Kasumi-1 (cell line): Measurements from ENCODE around the gene DCAF12.
"Not testable (repeated sequence)": the region's sequence is repeated elsewhere in the genome, so short reads cannot be mapped to it uniquely, and the experiment has no call there.

Experiments used
- DNase-seq, 2 experiments: peaks; one replicate each; lab custom pipeline; 2025; lab: John Stamatoyannopoulos, UW

The DCAF12 gene

DNA sequence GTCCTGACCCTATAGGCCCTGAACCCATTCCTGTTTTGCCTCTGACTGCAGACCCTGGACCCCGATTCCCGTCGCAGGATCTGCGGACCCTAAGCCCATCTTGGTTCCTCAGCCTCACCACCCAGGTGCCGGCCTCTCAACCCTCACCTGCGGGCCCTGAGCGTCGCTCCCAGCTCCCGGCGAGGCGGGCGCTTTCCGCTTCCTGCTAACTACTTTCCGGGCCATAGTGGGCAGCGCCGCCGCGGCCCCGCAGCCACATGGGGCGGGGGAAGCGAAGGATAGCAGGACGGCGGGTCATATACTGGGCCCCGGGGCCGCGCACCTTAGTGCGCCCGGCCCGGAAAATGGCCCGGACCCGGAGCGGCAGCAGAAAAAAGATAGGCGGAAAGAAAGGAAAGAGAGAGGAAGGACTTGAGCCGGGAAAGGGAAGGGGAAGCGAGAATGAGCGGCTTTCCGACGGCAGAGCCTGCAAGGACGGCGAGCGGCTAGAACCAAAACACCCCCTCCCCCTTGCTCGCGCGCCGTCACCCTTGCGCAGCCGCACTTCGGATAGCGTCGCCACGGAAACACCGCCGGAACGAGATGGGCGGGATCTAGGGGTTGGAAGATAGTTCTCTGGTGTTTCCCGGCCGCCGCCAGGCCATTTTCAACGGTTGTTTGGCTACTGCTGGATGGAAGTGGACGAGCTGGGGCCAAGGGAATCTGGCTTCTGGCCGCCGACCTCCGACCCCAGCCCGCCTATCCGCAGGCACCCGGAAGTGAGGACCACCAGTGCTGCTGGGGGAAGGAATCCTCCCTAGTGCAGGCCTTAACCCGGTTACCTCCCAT lies at the start of gene DCAF12:
TSS of gene DCAF12 (minus strand) at position 492 of the 828 bp plus-strand sequence. CDS start at position 225, 267 bp downstream.
- DNase-seq, result peak; percentile 92 to 94

DNA sequence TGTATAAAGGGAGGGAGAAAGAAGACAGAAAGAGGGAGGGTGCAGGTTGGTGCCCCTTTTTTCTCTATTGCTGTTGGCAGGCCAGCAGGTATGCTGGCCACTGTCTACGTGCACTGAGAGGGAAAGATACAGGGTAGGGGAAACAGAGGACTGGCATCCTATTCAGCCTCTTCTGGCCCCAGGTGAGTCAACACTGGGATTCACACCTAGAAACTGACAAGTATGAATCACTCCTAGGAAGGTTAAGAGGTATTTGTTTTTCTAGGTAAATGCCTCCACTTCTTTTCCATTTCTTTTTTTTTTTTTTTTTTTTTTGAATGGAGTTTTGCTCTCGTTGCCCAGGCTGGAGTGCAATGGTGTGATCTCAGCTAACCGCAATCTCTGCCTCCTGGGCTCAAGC lies 49.6 kb upstream of the DCAF12 start:
- DNase-seq, result no peak

DNA sequence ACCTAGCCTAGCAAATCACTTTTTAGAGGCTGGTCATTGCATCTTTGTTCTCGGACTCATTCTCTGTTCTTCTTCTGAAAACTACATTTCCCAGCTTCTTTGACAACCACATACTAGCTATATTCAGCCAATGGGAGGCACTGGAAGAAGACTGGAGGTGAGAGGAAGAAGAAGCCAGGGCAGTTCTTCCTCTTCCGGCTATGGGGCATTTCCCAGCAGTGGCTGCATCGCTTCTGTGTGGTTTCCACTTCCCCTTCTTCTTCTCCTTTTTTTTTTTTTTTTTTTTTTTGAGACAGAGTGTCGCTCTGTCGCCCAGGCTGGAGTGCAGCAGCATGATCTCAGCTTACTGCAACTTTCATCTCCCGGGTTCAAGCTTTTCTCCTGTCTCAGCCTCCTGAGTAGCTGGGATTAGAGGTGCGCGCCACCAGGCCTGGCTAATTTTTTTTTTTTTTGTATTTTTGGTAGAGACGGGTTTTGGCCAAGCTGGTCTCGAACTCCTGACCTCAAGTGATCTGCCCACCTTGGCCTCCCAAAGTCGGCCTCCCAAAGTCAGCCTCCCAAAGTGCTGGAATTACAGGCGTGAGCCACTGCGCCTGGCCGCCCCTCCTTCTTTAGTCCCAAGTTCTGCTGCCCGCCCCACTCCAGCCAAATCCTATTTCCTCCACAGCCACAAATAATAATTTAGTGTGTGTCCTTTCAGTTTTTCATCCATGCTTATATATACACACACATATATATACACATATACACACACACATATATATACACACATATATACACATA lies 45.4 kb upstream of the DCAF12 start:
- peak; percentile 97 for DNase-seq

DNA sequence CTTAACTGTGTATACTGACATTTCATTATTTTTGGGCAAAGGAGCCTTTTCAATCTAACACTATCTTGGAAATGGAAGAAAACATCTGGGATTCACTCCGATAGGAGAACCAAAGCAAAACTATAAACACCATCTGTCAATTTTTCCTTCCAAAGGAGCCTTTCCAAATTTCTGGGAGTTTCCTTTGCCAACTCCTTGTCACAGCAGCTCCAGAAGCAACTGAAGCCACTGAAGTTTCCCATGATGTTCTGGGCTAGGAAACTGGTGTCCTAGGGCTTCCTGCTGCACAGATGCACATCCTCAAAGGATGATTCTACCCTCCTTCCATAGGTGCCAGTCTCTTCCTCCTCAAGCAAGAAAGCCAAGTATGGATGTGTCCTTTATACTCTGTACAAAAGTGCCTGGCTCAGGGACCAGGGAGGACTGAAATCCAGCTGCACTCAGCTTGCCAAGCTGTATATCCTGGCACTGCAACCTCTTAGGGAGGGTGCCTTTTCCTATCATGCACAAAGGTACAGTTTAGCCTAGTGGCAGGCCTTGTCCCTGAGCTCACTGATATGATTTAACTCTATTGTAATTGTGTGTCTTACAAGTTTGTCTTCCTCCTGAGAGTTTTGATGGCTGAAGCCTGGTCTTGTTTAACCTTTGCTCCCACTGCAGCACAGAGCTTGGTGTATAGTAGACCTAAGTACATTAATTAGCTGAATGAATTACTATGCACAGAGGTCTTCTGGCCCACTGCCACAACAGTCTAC lies 43.9 kb upstream of the DCAF12 start:
- no peak for DNase-seq

DNA sequence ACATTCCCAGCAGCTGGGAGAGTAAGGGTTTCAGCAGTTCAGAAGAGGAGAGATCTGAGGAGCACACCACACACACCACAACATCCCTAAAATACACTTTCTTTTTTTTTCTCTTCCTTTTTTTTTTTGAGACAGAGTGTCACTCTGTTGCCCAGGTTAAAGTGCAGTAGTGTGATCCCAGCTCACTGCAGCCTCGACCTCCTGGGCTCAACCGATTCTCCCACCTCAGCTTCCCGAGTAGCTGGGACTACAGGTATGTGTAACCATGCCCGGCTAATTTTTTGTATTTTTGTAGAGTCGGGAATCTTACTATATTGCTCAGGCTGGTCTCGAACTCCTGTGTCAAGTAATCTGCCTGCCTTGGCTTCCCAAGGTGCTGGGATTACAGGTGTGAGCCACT lies 42.6 kb upstream of the DCAF12 start:
- DNase-seq, result no peak

DNA sequence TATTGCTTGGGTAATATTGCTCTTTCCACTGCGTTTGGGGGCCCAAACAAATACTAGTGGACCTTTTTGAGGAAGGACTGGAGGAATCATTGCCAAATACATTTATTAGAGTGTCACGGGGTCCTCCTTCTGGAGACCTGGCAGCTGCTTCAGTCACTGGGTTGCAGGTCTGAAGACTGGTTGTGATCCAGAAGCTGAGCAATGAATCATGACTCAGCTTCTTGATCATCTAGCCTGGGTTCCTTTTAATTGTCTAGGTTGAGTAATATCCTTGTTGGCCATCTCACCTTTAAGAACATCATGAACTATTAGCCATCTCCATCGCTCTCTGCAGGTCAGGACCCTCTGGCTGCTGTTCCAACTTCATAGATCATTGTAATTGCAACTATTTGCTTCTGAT lies 36.9 kb upstream of the DCAF12 start:
- no peak for DNase-seq

DNA sequence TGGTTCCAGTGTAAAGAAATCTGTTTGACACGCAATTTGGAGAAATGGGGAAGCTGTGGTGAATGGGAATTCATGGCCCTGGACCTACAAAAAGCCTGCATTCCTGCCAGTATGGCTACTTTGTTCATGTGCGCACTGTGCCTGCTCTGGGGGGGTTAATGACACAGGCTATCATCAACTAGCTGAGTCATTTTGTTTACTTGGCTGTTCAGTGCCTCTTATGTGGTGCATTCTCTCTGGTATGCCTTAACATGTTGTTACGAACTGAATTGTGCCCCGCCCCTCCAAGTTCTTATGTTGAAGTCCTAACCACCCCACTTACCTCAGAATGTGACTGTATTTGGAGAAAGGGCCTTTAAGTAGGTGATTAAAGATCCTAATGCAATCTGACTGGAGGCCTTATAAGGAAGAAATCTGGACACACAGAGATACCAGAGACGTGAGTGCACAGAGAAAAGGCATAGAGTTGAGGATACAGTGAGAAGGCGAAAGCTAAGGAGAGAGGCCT lies 31.9 kb upstream of the DCAF12 start:
- no peak for DNase-seq

DNA sequence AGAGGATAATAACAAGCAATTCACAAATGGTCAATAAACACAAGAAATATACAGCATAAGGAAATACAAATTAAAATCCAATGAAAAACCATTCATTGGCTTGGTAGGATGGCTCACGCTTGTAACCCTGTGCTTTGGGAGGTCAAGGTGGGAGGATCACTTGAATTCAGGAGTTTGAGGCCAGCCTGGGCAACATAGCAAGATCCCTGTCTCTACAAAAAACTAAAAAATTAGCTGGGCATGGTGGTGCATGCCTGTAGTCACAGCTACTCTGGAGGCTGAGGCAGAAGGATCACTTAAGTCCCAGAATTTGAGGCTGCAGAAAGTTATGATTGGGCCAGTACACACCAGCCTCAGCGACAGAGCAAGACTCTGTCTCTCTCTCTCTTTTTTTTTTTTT lies 31.4 kb upstream of the DCAF12 start:
- no peak for DNase-seq

DNA sequence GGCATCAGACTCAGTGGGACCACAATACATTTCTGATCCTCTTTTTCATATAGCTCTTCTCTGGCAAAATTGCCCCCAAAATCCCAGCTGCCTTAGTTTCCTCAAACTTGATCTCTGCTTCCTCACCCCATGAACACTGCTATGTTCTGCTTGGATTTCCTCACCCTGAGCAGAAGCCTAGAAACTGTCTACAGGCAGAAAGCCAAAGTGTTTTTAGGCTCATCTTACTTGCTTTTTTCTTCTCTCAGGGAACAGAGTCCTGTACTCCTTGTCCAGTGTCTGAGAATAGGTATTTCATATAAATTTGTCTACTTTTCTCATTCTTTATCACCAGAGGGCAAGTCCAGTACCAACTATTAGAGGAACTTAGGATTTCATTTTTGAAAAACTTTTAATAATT lies 30.8 kb upstream of the DCAF12 start:
- no peak for DNase-seq

DNA sequence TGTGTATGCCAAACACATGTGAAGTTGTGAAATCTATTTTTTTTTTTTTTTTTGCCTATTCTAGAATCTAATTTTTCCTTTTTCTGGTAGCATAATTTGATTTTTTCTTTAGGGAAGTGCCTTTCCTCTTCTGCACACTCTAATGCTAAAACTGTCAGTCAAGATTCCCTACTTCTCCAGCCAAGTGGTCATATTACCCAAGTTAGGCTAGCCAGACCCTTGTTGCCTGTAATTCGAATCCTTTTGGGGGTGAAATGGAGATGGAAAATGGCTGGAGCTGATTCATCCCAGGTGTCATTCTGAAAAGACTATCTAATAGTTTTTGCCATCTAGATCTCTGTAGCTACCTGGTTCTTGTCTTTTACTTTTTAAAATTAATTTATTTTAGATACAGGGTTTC lies 27.6 kb upstream of the DCAF12 start:
- DNase-seq, result no peak

DNA sequence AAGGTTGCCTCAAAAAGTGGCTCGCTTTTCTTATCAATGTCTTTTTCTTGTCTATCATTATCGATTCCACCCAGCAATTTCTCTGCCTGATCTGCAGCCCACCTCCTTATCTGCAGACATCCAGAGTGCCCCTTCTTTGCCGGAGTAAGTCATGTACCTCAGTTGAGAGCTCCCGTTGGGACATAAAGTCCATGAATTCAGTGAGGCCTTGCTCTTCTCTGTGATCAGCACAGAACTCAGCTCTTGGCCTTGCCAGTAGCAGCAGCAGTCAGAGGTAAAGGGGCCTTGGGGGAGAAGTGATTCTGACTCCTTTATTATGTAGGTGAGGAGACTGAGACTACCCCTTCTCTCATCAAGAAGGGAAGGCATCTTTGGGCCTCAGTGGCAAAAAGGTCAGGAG lies 24.9 kb upstream of the DCAF12 start:
- DNase-seq, result no peak

DNA sequence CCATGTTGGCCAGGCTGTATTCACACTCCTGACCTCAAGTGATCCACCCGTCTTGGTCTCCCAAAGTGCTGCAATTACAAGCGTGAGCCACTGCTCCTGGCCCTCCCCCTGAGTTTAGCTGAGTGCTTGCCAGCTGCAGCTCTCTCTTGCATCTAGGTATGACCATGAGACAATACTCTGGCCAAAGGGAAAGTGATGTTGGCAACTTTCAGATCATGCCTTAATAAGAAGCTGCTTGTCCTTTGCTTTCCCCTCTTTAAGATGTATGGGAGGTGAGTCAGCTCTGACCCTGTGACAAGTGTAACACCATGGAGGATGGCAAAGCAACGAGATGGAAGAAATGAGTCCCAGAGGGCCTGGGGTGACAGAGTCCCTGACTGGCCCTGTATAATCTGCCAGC lies 18.7 kb upstream of the DCAF12 start:
- DNase-seq, result no peak

DNA sequence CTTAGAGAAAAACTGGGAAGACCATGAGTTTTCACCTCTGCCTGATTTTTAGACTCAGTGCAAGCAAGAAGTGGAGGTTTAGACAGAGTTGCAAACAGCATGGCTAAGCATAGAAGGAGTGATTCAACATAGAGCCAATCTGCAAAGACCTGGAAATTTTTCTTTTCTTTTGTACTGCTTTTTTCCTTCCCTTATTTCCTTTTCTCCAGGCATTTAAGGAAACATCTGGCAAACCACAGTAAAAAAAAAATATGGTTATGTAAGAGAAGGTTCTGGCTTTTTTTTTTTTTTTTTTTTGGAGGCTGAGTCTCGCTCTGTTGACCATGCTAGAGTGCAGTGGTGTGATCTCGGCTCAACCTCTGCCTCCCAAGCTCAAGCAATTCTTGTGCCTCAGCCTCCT lies 16.6 kb upstream of the DCAF12 start:
- DNase-seq, result peak; percentile 39 to 44

DNA sequence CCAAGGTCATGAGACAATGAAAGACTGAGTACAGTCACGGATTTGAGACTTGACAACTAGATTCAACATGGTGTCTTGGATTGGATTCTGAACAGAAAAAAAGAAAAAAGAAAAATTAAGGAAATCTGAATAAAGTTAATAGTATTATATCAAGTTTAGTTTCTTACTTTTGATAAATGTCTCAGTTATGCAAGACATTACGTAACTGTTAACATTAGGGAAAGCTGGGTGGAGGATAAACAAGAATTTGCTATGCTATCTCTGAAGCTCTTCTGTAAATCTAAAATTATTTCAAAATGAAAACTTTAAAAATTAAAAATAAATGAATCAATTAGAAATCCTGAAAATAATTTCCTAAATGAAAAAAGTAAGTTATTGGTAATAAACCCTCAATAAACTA lies 14.4 kb upstream of the DCAF12 start:
- DNase-seq, result no peak

DNA sequence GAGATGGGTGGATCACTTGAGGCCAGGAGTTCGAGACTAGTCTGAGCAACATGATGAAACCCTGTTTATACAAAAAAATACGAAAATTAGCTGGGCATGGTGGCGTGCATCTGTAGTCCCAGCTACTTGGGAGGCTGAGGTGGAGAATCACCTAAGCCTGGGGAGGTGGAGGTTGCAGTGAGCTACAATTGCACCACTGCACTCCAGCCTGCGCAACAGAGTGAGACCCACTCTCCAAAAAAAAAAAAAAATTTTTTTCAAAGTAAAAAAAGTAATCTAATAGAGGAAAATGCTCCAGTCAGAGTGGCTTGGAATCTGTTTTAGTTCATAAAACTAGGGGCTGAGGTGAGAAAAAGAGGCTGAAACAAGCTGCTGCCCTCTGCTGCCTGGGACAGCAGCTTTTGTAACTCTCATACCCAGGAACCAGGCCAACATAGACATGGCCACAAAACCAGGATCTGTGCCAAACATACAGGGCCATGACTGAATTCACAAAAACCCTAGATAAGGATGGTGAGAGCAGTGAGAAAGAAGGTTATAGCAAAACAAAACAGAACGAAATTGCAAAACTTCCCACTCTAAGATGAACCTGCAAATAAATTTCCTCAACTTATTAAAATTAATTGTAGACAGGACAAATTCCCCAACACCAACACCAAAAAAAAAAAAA lies 13.1 kb upstream of the DCAF12 start:
- DNase-seq, result peak; percentile 78 to 79

DNA sequence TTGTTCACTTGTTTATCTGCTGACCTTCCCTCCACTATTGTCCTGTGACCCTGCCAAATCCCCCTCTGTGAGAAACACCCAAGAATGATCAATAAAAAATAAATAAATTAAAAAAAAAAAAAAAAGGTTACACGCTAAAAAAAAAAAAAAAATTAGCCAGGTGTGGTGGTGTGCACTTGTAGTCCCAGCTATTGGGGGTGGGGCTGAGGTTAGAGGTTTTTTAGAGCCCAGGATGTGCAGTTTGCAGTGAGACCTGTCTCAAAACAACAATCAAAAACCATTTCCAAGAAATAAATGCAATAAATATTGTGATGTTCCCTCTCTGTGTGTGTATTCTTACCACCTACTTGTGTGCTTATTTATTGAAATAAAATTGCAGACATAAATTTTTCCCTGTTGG lies 12.1 kb upstream of the DCAF12 start:
- not testable (repeated sequence) for DNase-seq

DNA sequence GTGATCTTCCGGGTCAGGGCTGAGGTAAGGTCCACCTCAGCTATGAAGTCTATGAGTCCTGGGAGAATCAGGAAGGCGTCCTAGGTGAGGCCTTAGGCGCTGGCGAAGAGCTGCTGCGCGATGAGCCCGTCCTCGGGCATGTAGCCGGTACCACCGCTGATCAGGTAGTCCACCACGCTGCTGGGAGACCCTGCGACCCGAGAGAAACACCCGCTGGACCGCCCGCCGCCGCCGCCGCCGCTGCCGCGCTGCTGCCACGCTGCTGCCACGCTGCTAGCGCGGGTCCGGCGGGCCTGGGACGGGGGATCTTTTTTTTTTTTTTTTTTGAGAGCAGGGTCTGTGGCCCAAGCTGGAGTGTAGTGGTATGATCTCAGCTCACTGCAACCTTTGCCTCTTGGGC lies 8.0 kb upstream of the DCAF12 start:
- no peak for DNase-seq

DNA sequence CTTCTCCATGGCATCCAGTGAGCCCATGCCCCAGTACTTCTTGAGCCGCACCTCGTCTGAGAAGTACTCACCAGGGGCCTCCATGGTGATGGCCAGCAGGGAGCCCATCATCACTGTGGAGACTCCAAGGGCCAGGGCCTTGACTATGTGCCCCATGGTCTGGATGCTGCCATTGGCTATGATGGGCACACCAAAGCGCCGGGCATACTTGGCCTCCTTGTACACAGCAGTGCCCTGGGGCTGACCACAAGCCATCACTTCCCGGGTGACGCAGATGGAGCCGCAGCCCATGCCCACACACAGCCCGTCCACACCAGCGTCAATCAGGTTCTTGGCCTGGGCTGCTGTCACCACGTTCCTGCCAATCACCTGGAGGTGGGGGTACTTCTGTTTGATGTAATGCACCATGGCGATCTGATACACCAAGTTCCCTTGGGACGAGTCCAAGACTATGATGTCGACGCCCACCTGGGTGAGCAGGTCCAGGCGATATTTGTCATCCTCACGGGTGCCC lies 7.0 kb upstream of the DCAF12 start:
- no peak for DNase-seq

DNA sequence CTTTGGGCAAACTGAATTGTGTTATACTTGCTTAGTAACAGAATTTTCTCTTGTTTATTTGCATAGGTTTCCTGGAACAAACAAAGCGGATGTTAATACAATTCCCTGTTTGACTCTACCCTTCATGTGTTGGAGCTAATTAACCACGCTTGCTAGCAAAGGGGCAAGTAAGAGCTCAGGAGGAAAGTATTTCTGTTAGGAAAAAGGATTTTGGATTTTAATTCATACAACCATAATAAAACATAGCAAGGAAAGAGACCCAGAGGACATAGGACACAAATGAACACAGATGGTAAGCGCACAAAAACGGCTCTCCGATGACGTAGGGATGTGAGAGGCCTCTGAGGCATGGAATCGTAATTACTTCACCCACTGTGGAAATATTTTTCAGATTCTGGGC lies 5.1 kb upstream of the DCAF12 start:
- DNase-seq, result no peak

DNA sequence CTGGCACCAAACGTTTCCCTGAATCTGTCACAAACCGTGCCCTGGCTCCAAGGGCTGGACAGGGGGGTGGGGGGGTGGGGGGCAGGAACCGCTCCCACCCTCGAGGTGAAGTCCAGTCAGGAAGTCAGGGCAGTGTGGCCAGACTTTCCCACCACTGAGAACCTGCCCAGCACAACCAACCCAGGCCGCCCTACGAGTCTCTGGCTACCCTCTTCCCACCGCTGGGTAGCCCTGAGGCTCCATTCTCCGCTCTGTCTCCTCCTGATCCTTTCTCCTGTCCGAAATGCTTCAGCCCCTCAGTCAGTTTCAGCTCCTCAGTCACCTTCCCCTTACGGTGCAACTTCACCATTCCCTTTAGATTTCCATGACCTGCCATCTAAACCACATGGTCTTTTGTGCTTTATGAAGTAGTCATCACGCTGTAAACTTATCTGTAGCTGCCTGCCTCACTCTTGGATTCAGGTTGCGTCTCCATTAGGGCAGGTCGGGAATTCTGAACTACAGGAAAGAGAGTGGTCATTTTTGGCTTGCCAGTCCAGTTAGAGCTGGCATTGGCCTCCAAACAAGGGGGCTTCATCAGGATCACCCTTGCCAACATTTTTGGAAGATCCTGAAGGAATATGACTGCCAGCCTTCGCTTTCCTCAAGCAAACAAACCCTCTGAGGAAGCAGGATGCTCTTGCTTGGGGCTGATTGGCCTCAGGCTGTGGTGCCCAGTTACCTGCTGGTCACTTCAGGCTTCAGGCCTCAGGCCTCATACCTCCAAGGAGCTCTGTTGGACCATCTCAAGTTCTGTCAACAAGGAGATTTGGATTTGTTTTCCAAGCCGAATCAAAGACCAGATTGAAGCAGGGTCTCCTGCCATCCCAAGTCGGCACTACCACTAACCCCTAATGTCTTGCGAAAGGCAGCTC lies 794 bp upstream of the DCAF12 start:
- no peak for DNase-seq
